Left lung (tissue), 10 donors: ENCODE measurements around the gene PCNX3. TPM values are rescaled to one million over a fixed set of nuclear protein-coding genes. Genes with fewer than 3 reads are reported as not detected.
"Not testable (repeated sequence)": the region's sequence is repeated elsewhere in the genome, so short reads cannot be mapped to it uniquely, and the experiment has no call there.

Experiments used
- ATAC-seq: fragments of 200-7000 bp; cut with Tn5 transposase; one replicate; pipeline ENCODE4 v1.9.1; 2020; ENCODE audit warnings: moderate library complexity
- DNase-seq, 4 donors: peaks; one replicate each; pipeline ENCODE4 v3.0.0-alpha.2; 2013 to 2020
- H3K27ac ChIP-seq, 2 donors: fragments of 200-600 bp; sonication (generic) in 1 of 2; one replicate each; pipeline versions ENCODE4 v1.5.0 to v1.8.0; 2020 to 2021
- H3K27me3 ChIP-seq, 2 donors: fragments of 200-600 bp; sonication (generic) in 1 of 2; one replicate each; pipeline versions ENCODE4 v1.5.0 to v1.8.0; 2020 to 2021
- H3K36me3 ChIP-seq, 2 donors: fragments of 200-600 bp; sonication (generic) in 1 of 2; one replicate each; pipeline versions ENCODE4 v1.5.0 to v1.8.0; 2020 to 2021
- H3K4me1 ChIP-seq, 2 donors: fragments of 200-600 bp; one replicate each; pipeline ENCODE4 v1.8.0; 2021
- H3K4me3 ChIP-seq, 2 donors: fragments of 200-600 bp; sonication (generic) in 1 of 2; one replicate each; pipeline versions ENCODE4 v1.5.0 to v1.8.0; 2020 to 2021; ENCODE audit warnings: mild to moderate bottlenecking in 1 of 2
- H3K9me3 ChIP-seq, 2 donors: fragments of 200-600 bp; sonication (generic) in 1 of 2; one replicate each; pipeline versions ENCODE4 v1.5.0 to v1.8.0; 2020 to 2021
- CTCF ChIP-seq, 2 donors: fragments of 200-600 bp; sonication (generic) in 1 of 2; IDR thresholded peaks; one replicate each; pipeline versions ENCODE4 v1.5.0 to v1.8.0; 2021; ENCODE audit warnings: antibody characterized with exemption in 2 of 2
- intact Hi-C, 2 donors: fragments of 100-400 bp; cut with DNase I; formaldehyde crosslinking; loops; one replicate each; pipeline versions ENCODE4 v1.11.2 to v1.14.2; 2022
- polyA plus RNA-seq, 6 donors: library from polyadenylated mRNA; unstranded; fragments of 120-200 nt; gene quantifications; one replicate each; pipeline ENCODE4 v1.2.1, GENCODE V29; 2013; ENCODE audit not compliant: insufficient read length in 6 of 6
- total RNA-seq, 2 donors: library from RNA; stranded (reverse); fragmentation: NEBNext Ultra II Directional; extraction: Animal tissue kit (Norgen Biotek cat#: 25700); gene quantifications; one replicate each; pipeline ENCODE4 v1.2.1, GENCODE V29; 2021
- donor health status: DM: no; HTN: yes; CAD: no.
- donor health status: DM: no; HTN: no; CAD: no.

The PCNX3 gene
- total and polyA plus RNA-seq, 8 donors: 19.9 to 44.5 (median 26.2) TPM

GRCh38 chr11:65634905-65635731 is 19.5 kb downstream of the PCNX3 start:
- Histone ChIP-seq H3K4me3 (no peak overlapping the region), H3K9me3 (no peaks in the 10 kb centered on the region), H3K27ac (no peak overlapping the region), H3K36me3 (peaks cover 0 to 72% of the 10 kb centered on the region in 2 donors), H3K4me1 (peaks cover 11 to 31% of the 10 kb centered on the region in 2 donors), H3K27me3 (no peaks in the 10 kb centered on the region)
- intact Hi-C loops: no loop called here
- no peak for ATAC-seq
- no peak for TF ChIP-seq CTCF (IDR thresholded peaks at IDR 0.05)
- DNase-seq: no peak

GRCh38 chr11:65636108-65637031 is 20.8 kb downstream of the PCNX3 start:
- no peaks in the 10 kb centered on the region for H3K9me3 ChIP-seq
- DNase-seq (peak in 1 of 4 donors; percentile 73), ATAC-seq (no peak)
- peaks cover 0 to 64% of the 10 kb centered on the region in 2 donors for H3K36me3 ChIP-seq
- intact Hi-C loops: no loop called here
- H3K27ac ChIP-seq: peak overlapping the region in 1 of 2 donors; percentile 92
- TF ChIP-seq CTCF (IDR thresholded peaks at IDR 0.05): no peak
- H3K4me3 ChIP-seq: no peak overlapping the region
- no peaks in the 10 kb centered on the region for H3K27me3 ChIP-seq
- H3K4me1 ChIP-seq: peaks cover 11 to 43% of the 10 kb centered on the region in 2 donors

- no peak for ATAC-seq
- no peaks in the 10 kb centered on the region for H3K27me3 ChIP-seq
- no peak overlapping the region for H3K4me3 ChIP-seq
- intact Hi-C loops: no loop called here
- H3K4me1 ChIP-seq: peaks cover 11 to 51% of the 10 kb centered on the region in 2 donors
- TF ChIP-seq CTCF (IDR thresholded peaks at IDR 0.05): no peak
- no peak for DNase-seq
- H3K27ac ChIP-seq: peak overlapping the region; percentile 84 to 92
- H3K36me3 ChIP-seq: peaks cover 0 to 60% of the 10 kb centered on the region in 2 donors
- H3K9me3 ChIP-seq: no peaks in the 10 kb centered on the region
These were observed 21.5 kb downstream of the PCNX3 start for GRCh38 chr11:65637032-65637557.

DNA sequence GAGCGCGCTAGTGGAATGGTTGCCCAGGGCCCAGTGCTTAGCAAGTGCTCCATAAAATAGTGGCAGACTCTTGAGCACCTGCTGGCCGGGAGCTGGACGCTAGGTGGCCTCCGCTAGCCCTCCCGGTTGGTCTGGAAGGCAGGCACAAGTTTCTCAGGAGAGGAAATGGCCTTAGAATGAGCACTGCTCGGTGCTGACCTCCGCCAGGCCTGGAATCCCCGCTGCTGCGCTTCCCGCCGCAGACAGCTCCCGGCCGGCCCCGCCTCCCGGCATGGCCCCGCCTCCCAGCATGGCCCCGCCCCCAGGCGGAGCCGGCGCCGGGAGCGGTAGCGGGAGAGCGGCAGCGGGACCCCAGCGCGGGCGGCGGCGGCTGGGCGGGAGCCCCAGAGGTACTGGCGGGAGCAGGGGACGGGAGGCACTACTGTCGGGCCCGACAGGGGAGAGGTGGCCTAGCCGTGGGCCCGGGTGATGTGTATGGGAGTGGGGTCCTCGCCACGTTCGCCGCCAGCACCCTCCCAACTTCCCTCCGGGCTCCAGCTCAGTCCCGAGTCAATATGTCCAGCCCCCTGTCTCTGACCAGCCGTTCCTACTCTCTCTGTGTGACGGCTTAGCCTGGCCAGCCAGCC is 22.3 kb downstream of the PCNX3 start, which contains the start of gene SIPA1:
SIPA1 (plus strand) TSS at position 308 of the 626 bp plus-strand sequence. CDS start 2,821 bp downstream, outside the sequence.
- peak; percentile 93 for ATAC-seq
- Histone ChIP-seq H3K4me3 (peak within 1 kb of the TSS; percentile 74 to 80), H3K4me1 (peaks cover 11 to 59% of the 10 kb centered on the region in 2 donors), H3K9me3 (no peaks in the 10 kb centered on the region), H3K27me3 (no peaks in the 10 kb centered on the region), H3K27ac (peak within 1 kb of the TSS; percentile 84 to 92), H3K36me3 (peaks cover 0 to 60% of the 10 kb centered on the region in 2 donors)
- DNase-seq: peak; percentile 67 to 96 (median 82)
- TF ChIP-seq CTCF (IDR thresholded peaks at IDR 0.05): no peak
- intact Hi-C loops: no loop called here

- DNase-seq, ATAC-seq, H3K9me3 ChIP-seq, intact Hi-C loops, H3K27me3 ChIP-seq: not testable (repeated sequence)
- Histone ChIP-seq H3K4me1 (peaks cover 11 to 62% of the 10 kb centered on the region in 2 donors), H3K4me3 (peak overlapping the region; percentile 74 to 80), H3K27ac (peak overlapping the region; percentile 84 to 92), H3K36me3 (peaks cover 0 to 56% of the 10 kb centered on the region in 2 donors)
These were observed 23.6 kb downstream of the PCNX3 start for GRCh38 chr11:65639228-65639597.
